ENCODE measurements around the gene NUP98.

GRCh38 chr11:3686751-3687150 lies 110.6 kb downstream of the NUP98 start:
- TF ChIP-seq CTCF (conservative IDR thresholded peaks at IDR 0.05; ENCODE audit: low read depth, low read length): no peak
- TF ChIP-seq EZH2phosphoT487 (IDR thresholded peaks at IDR 0.05; ENCODE audit: borderline replicate concordance, low read length): no peak
- TF ChIP-seq EZH2 (IDR thresholded peaks at IDR 0.05; ENCODE audit: low read length, unreplicated experiment): no peak
